Hindlimb muscle (tissue), 1 donor: Measurements from ENCODE around the gene PGBD4. TPM values are rescaled to one million over a fixed set of nuclear protein-coding genes. Genes with fewer than 3 reads are reported as not detected.
"Not testable (repeated sequence)": the region's sequence is repeated elsewhere in the genome, so short reads cannot be mapped to it uniquely, and the experiment has no call there.

Experiments used
- DNase-seq: peaks from one replicate; pipeline ENCODE4 v3.0.0-alpha.2; 2013
- polyA plus RNA-seq: library from polyadenylated mRNA; unstranded; fragments of 120-200 nt; gene quantifications from one replicate; pipeline ENCODE4 v1.2.1, GENCODE V29; 2013; ENCODE audit not compliant: insufficient read length

The PGBD4 gene
- polyA plus RNA-seq, 1 donor: 1.9 TPM

- DNase-seq: no peak
These were observed 12.9 kb downstream of the PGBD4 start for GRCh38 chr15:34114739-34115138.

DNA sequence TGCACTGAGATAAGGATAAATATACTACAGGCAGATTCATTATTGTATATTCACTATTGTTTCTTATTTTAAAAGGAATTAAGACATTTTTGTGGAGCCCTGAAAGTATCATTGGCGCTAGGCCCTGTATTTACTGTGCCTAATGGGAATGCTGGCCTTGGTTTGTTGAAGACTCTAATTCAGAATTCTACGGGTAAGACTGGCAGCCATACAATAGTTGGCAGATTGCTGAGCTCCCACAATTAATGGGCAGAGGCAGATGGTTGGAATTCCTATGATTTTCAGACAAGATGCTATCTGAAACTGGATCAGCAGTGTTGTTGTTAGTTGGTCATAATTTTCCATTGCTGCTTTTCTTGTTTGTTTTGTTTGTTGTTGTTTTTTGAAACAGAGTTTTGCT lies 14.7 kb downstream of the PGBD4 start:
- DNase-seq: peak; percentile 9

GRCh38 chr15:34119291-34119690 lies 17.4 kb downstream of the PGBD4 start:
- no peak for DNase-seq

DNA sequence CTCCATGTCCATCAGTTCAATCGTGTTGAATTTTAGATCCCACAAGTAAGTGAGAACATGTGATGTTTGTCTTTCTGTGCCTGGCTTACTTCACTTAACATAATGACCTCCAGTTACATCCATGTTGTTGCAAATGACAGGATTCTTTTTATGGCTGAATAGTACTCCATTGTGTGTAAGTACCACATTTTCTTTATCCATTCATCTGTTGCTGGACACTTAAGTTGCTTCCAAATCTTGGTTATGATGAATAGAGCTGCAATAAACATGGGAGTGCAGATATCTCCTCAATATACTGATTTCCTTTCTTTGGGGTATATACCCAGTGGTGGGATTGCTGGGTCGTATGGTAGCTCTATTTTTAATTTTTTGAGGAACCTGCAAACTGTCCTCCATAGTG lies 18.5 kb downstream of the PGBD4 start:
- not testable (repeated sequence) for DNase-seq

- DNase-seq: not testable (repeated sequence)
These were observed 19.9 kb downstream of the PGBD4 start for GRCh38 chr15:34121786-34122185.

DNA sequence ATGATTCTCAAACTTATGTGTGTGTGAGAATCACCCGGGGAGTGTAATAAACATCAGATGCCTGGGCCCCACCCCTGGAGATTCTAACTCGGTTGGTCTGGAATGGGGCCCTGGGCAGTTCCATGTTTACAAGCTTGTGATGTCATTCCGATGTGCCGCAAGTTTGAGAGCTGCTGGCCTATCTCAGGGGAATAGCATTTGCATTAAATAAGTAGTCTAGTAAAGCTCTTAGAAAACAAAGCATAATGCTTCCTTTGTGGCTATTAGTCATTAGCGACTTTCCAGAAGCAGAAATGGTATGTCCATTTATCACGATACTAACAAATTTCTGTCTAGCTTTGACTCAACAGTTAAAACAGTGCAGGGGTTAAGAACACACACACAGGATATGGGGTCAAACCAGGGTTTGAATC lies 20.9 kb downstream of the PGBD4 start:
- no peak for DNase-seq

GRCh38 chr15:34124651-34125050 lies 22.8 kb downstream of the PGBD4 start:
- DNase-seq: no peak

DNA sequence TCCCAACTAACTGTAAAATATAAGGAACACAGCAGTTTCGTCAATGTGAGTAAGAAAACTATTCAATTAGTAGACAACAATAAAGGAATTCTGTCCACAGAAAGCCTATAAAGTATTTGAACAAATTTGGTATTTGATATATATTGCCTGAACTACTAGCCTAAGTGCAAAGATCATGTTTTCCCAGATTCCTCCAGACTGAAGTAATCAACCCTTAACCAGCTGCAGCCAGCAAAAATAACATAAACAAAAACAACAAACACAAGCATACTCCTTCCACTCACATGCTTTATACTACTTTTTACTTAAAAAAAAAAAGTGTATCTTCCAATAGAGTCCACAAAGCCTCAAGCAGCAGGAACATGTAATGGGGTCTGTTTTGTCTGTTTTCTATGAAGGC lies 24.1 kb downstream of the PGBD4 start:
- no peak for DNase-seq

DNA sequence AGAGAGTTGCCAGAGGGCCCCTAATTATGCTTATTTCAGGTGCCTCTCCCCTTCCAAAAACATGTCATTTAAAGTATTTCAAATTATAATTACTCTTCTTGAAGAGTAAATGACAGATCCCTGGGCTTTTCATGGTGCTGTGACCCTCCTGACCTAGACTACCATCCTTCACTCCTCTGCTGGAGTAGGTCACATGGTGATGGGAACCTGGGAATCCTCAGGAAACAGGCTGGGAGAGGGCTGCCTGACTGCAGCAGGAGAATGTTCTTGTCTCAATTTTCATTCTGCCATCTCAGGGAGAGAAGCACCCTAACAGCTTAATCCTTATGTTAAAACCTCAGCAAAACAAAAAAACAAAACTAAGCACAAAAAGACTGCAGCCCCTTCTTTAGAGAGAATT lies 24.6 kb downstream of the PGBD4 start:
- no peak for DNase-seq

- no peak for DNase-seq
These were observed 27.0 kb downstream of the PGBD4 start for GRCh38 chr15:34128898-34129297.

- DNase-seq: no peak
These were observed 31.0 kb downstream of the PGBD4 start for GRCh38 chr15:34132881-34133280.

- DNase-seq: no peak
These were observed 31.6 kb downstream of the PGBD4 start for GRCh38 chr15:34133511-34133910.

GRCh38 chr15:34147371-34148140 lies 45.7 kb downstream of the PGBD4 start:
- DNase-seq: no peak

DNA sequence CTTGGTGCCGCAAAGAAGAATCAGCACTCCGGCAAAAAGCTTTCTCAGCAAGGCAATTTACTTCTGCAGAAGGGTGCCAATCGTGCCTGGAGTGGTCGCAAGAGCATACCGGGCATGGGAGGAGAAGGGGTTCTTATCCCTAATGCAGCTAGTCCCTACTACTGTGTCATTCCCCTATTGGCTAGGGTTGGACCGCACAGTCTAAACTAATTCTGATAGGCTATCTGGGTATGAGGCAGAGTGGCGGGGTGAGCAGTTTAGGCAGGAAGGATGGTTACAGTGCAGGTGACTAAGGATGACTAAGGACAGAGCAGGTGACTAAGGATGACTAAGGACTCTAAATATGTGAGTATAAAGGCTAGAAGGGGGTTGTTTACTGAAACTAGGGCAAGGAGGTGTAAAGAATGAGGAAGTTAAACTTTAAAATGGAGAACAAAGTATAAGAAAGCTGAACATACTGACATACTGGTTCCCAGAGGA lies 52.9 kb downstream of the PGBD4 start:
- DNase-seq: no peak

DNA sequence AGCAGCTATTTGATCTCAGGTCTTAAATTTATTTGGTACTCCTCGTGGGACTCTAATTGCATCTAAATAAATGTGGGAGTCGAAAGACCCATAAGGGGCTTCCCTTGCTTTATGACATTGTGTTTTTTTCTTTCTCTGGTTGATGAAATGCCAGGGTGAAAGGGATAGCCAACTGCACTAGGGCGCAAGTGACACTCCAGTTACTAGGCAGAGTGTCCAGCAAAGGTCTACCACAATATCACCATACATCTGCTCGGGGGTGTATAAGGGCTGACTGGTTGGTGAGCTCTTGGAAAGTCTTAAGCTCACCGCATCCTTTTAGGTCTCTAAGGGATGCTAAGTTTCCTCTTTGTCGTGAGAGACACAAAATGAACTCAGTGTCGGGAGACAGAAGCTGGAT lies 54.0 kb downstream of the PGBD4 start:
- no peak for DNase-seq

Other genes starting within 250 kb of the PGBD4 start
- gene CHRM5, start 133.6 kb upstream of the PGBD4 start, polyA plus RNA-seq: 0.08 TPM
- 18.9 TPM for gene AVEN, start 62.9 kb upstream of the PGBD4 start, polyA plus RNA-seq
- 46.7 TPM for gene EMC7, start 221 bp upstream of the PGBD4 start, polyA plus RNA-seq
- gene KATNBL1, start 108.0 kb downstream of the PGBD4 start, polyA plus RNA-seq: 107 TPM
- gene EMC4, start 122.9 kb downstream of the PGBD4 start, polyA plus RNA-seq: 69.2 TPM
- 22.9 TPM for gene SLC12A6, start 235.7 kb downstream of the PGBD4 start, polyA plus RNA-seq
- gene NOP10, start 241.1 kb downstream of the PGBD4 start, polyA plus RNA-seq: 86.1 TPM
- gene NUTM1, start 241.2 kb downstream of the PGBD4 start, polyA plus RNA-seq: not detected